Stimulated activated naive CD8-positive, alpha-beta T cell treated with anti-CD3 and anti-CD28 coated beads, Interleukin-15, Interleukin-2, amounts not matched to agents 100 U/mL and 50 U/mL, for 24 hours (primary cell): Measurements from ENCODE around the gene CPNE1.
A peak's percentile ranks its signal among the peaks of the same experiment; 100 is the strongest.

ENCODE experiments used
- ATAC-seq: fragments of 150-1000 bp; cut with Tn5 transposase; one replicate; pipeline ENCODE4 v1.10.0; 2021
- DNase-seq: peaks from one replicate; pipeline ENCODE4 v3.0.0; 2021

The CPNE1 gene

GRCh38 chr20:35619196-35620095 is 45.3 kb downstream of the CPNE1 start:
- ATAC-seq (peak; percentile 48), DNase-seq (peak; percentile 86)

- ATAC-seq (no peak), DNase-seq (peak; percentile 22)
Measured at GRCh38 chr20:35618263-35619131, 46.2 kb downstream of the CPNE1 start.

DNA sequence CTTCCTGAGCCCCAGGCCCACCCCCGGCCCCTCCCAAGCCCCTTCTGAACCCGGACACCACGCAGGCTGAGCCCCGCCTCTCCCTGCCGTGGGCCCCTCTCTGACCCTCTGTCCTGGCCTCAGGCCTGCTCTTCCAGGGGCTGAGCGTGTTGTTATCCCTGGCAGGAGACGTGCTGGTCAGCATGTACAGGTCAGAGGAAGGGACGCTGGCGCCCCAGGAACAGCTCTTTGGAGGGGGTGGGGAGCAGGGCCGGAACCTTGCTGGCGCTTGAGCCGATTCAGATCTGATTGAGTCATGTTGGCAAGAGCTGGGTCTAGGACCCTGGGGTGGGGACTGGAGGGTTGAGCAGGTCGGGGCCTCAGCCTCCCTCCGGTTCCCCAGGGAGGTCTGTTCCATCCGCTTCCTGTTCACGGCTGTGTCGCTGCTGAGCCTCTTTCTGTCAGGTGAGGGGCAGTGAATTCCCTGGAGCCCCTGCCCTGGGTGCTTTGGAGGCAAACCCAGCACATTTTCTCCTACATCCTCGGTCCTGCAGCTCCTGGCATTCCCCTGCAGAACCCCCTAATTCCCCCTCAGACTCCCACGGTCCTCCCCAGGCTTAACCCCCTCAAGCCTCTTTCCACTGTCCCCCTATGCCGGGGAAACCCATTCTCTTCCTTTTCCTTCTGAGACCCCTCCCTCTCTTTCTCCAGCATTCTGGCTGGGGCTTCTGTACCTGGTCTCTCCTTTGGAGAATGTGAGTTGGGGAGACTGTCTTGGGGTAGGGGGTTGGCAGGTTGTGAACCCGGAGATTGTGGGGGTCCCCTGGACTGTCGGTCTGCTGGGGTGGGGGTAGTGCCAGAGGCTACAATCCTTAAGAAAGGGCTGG is 47.1 kb downstream of the CPNE1 start:
- ATAC-seq: peak; percentile 7
- DNase-seq: peak; percentile 68

DNA sequence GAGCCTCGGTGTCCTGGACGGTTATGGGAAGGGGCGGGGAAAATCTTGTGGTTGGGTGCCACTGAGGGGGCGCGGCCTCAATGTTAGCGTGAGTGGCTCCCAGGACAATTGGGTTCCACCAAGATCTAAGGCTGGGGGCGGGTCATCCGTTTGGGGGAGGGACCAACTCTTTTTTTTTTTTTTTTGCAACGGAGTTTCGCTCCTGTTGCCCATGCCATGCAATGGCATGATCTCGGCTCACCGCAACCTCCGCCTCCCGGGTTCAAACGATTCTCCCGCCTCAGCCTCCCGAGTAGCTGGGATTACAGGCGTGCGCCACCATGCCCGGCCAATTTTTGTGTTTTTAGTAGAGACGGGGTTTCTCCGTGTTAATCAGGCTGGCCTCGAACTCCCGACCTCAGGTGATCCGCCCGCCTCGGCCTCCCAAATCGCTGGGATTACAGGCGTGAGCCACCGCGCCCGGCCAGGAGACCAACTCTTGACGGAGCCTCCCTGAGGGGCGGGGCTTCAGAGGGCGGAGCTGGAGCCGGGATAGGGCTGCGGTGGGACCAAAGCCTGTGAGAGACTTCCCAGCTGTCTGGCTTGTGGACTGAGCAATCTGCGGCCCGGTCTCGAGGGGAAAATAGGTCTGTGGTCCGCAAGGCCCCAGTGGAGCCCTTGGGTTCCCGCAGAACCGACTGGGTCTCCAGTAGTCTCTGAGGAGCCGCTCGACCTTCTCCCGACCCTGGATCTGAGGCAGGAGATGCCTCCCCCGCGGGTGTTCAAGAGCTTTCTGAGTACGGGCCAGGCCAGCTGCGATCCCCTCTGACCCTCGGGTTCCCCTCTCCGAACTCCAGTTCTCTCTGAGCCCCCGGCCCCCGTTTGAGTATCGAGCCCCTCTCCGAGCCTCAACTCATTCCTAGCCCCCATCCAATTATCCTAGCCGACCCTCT is 48.0 kb downstream of the CPNE1 start:
- DNase-seq: peak; percentile 77
- ATAC-seq: no peak

DNA sequence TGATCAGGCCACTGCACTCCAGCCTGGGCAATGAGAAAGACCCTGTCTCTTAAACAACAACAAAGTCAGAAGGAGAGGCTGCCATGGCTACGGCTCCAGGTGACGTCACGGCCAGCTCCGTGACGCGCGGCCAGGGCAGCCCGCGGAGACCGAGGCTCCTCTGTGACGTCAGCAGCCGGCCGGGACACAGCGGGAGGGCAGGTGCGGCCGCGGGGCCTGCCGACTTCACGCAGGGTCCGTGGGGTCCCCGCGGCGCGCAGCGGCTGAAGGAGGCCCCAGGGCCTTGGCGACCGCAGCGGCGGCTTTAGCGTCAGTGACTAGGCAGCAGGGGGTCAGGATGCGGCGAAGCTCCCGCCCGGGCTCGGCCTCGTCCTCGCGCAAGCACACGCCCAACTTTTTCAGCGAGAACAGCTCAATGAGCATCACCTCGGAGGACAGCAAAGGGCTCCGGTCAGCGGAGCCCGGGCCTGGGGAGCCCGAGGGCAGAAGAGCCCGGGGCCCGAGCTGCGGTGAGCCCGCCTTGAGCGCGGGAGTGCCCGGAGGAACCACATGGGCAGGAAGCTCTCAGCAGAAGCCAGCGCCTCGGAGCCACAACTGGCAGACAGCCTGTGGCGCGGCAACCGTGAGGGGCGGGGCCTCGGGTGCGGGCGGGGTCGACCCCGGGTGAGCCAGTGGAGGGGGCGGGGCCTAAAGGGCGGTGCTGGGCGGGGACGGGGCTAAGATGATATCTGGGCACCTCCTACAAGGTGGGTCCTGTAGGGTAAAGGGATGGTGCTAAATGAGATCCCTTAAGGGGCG is 48.8 kb downstream of the CPNE1 start, which contains the start of gene SPAG4:
Gene SPAG4, plus strand, starts transcription at position 163 of the 798 bp plus-strand sequence. Its CDS starts 175 bp downstream, at position 338.
- ATAC-seq: peak; percentile 92
- peak; percentile 100 for DNase-seq

DNA sequence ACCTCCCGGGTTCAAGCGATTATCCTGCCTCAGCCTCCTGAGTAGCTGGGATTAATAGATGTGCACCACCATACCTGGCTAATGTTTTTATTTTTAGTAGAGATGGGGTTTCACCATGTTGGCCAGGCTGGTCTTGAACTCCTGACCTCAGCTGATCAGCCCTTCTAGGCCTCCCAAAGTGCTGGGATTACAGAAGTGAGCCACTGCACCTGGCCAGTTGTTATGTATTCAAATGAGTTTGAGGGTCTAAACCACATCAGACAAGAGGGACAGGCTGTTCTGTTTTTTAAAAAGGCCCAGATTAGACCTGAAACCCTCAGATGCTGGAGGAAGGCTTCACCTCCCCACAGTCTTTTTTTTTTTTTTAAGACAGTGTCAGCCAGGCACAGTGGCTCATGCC is 53.2 kb downstream of the CPNE1 start:
- DNase-seq (no peak), ATAC-seq (no peak)

DNA sequence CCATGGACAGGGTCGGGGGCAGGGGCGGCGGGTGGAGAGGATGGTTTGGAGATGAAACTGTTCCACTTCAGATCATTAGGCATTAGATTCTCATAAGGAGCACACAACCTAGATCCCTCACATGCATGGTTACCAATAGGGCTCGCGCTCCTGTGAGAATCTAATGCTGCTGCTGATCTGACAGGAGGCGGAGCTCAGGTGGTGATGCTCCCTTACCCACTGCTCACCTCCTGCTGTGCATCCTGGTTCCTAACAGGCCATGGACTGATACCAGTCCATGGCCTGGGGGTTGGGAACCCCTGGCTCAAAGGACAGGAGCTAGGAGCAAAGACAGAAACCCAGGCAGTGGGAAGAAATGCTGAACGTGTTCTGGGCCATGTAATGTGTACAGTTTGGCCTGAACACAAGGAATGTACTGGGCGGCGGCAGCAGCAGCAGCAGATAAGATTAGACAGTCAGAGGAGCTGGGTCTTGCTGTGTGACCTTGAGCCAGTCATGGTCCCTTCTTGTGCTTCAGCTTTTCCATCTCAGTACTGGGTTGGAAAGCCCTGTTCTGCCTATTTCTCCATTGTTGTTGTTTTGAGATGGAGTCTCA is 53.8 kb downstream of the CPNE1 start:
- ATAC-seq (no peak), DNase-seq (no peak)

- DNase-seq: no peak
Measured at GRCh38 chr20:35607003-35607735, 57.5 kb downstream of the CPNE1 start.

GRCh38 chr20:35606127-35606526 is 58.6 kb downstream of the CPNE1 start:
- no peak for DNase-seq
- no peak for ATAC-seq

More at GRCh38 chr20:35607003-35607735, 57.5 kb downstream of the CPNE1 start:
- ATAC-seq: no peak

DNA sequence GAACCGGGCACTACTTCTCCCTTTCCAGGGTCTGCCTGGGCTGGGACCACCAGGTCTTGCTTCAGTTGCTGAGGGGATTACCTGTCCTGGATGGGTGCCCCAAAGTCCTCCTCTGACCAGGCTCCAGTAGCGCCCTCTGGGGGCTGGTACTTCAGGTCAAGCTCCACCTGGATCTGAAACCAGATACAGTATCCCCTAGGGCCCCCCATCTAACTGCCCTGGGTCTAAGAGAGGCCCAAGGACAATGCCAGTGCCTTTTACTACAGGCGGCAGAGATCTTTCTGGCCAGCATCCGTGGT is 60.3 kb downstream of the CPNE1 start:
- ATAC-seq (no peak), DNase-seq (peak; percentile 47)

- DNase-seq: no peak
- ATAC-seq: no peak
Measured at GRCh38 chr20:35603695-35604448, 60.8 kb downstream of the CPNE1 start.

- ATAC-seq (no peak), DNase-seq (no peak)
Measured at GRCh38 chr20:35602851-35603495, 61.7 kb downstream of the CPNE1 start.

- no peak for ATAC-seq
- DNase-seq: no peak
Measured at GRCh38 chr20:35601990-35602389, 62.7 kb downstream of the CPNE1 start.

- peak; percentile 80 for DNase-seq
- peak; percentile 83 for ATAC-seq
Measured at GRCh38 chr20:35600993-35601973, 63.4 kb downstream of the CPNE1 start.

DNA sequence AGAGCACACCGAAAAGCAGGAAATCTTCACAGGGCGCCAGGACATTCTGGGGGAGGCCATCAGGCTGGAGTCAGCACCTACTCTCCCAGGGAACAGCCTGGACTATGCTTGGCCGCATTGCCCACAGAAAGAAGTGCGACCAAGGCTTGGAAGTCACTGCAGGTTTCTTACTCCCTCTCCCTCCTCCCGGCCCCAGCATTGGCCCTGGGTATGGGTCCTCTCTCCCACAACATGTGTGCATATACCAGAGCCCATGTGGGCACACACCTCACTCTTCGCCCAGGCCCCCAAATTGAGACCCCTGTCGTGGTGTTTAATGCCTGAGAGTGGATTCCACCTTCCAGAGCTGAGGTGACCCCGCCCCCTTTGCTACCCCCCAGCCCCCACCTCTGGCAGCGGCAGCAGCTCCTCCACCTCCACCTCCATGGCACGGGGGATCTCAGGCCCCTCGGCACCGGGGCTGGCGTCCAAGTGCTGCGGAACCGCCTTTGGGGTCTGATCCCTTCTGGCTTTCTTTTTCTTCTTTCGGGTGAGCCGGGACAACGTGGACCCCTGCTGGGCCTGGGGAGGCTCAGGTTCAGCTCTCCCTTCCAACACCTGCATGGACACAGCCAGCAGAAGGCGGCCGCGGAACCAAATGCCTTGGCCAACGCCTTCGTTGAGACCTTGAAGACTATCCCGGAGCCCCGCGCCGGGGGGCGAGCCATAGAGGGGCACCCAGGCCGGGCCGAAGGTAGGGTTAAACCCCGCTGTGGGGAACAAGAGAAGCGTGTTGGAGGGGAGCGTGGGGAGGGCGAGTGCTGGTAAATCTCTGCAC is 64.3 kb downstream of the CPNE1 start:
- peak; percentile 12 for DNase-seq
- no peak for ATAC-seq

DNA sequence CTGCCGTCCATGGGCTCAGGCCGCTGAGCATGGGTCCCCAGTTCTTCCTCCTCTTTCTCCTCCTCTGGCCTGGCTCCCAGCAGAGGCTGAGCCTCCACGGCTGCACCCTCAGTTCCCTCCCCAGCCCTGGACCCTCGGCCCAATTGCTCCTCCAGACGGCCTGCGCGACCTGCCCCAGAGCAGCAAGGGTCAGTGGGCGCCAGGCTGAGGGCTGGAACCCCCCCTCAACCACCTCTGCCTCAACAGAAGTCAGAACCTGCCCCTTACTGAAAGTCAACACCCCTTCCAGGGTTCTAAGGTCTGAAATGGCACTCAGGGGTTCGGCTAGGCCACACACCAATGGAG is 65.0 kb downstream of the CPNE1 start:
- ATAC-seq (no peak), DNase-seq (no peak)
